H1 (cell line): Measurements from ENCODE around the gene C20orf141. TPM values are rescaled to one million over a fixed set of nuclear protein-coding genes. Genes with fewer than 3 reads are reported as not detected.

Experiments used
- BCL11A ChIP-seq, 2 experiments: IDR thresholded peaks; one replicate each; pipeline ENCODE4 v1.6.1; 2011; ENCODE audit warnings: low read depth in 2 of 2, low read length in 2 of 2, mild to moderate bottlenecking in 2 of 2
- CBX5 ChIP-seq: fragments of 300-800, 300-1000 bp; sonication (generic); IDR thresholded peaks from 2 replicates; pipeline ENCODE4 v1.7.1; 2016; ENCODE audit warnings: antibody characterized with exemption, low read length, low read depth
- KDM4A ChIP-seq: IDR thresholded peaks from one replicate; pipeline ENCODE4 v1.7.1; 2012; ENCODE audit warnings: low read depth, mild to moderate bottlenecking, moderate library complexity, low read length, inconsistent platforms; ENCODE audit not compliant: severe bottlenecking
- PHF8 ChIP-seq: fragments of 200-600 bp; sonication (generic); conservative IDR thresholded peaks from 2 replicates; pipeline ENCODE4 v1.7.1; 2012; ENCODE audit warnings: low read depth, mild to moderate bottlenecking, inconsistent platforms, low read length, moderate library complexity
- SAP30 ChIP-seq: fragments of 300-600 bp; sonication (generic); IDR thresholded peaks from 2 replicates; pipeline ENCODE4 v1.7.1; 2012; ENCODE audit warnings: low read length, moderate library complexity, mild to moderate bottlenecking, inconsistent platforms; ENCODE audit not compliant: insufficient read depth, insufficient replicate concordance
- SIRT6 ChIP-seq: IDR thresholded peaks from one replicate; pipeline ENCODE4 v1.7.1; 2012; ENCODE audit warnings: low read length, inconsistent platforms
- SUZ12 ChIP-seq: fragments of 200-600 bp; sonication (generic); IDR thresholded peaks from 2 replicates; pipeline ENCODE4 v1.6.1; 2012; ENCODE audit warnings: mild to moderate bottlenecking, inconsistent platforms, low read length, moderate library complexity, mixed read lengths
- polyA plus RNA-seq, 7 experiments: library from polyadenylated mRNA; depleted of rRNA in 3 of 7; stranded (reverse) in 5 of 7; unstranded in 2 of 7; fragments of >200 nt in 5 of 7; fragments of 200-250 nt in 2 of 7; gene quantifications; 1 replicate in 5 of 7; 2 replicates in 1 of 7; 4 replicates in 1 of 7; pipeline versions ENCODE4 v1.2.1 to v1.2.3, GENCODE V29; 2011 to 2013; ENCODE audit warnings: missing spikeins in 2 of 7, mixed read lengths in 2 of 7
- total RNA-seq: library from RNA; stranded (reverse); fragmentation: NEBNext Ultra II Directional; extraction: Animal tissue kit (Norgen Biotek cat#: 25700); gene quantifications from 2 replicates; pipeline ENCODE4 v1.2.1, GENCODE V29; 2021
- TF ChIP-seq, protein P1 (sequence below): IDR thresholded peaks from 2 replicates; pipeline ENCODE4 v1.6.1; 2012; ENCODE audit warnings: low read length, inconsistent platforms

Gene C20orf141
- total and polyA plus RNA-seq, 2 of the 8 experiments (the other 6 are each of a cell fraction or from before 2014, with no cell fraction given) = not detected

- TF ChIP-seq, protein P1, sequence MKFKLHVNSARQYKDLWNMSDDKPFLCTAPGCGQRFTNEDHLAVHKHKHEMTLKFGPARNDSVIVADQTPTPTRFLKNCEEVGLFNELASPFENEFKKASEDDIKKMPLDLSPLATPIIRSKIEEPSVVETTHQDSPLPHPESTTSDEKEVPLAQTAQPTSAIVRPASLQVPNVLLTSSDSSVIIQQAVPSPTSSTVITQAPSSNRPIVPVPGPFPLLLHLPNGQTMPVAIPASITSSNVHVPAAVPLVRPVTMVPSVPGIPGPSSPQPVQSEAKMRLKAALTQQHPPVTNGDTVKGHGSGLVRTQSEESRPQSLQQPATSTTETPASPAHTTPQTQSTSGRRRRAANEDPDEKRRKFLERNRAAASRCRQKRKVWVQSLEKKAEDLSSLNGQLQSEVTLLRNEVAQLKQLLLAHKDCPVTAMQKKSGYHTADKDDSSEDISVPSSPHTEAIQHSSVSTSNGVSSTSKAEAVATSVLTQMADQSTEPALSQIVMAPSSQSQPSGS = no peak
- no peak for TF ChIP-seq SIRT6
- TF ChIP-seq SAP30 = no peak
- no peak for TF ChIP-seq BCL11A (IDR thresholded peaks at IDR 0.05; ENCODE audit: low read depth in 2 of 2, low read length in 2 of 2)
- TF ChIP-seq KDM4A = no peak
- no peak for TF ChIP-seq PHF8
- no peak for TF ChIP-seq CBX5
- TF ChIP-seq SUZ12 = no peak
- TF ChIP-seq, all 59 proteins: peak for 0
Observed at GRCh38 chr20:2796011-2796660, 18.7 kb upstream of the C20orf141 start (continued).
